H9 (cell line): ENCODE measurements around the gene CA5A. TPM values are rescaled to one million over a fixed set of nuclear protein-coding genes. Genes with fewer than 3 reads are reported as not detected.

ENCODE experiments used
- DNase-seq: peaks from one replicate; pipeline ENCODE4 v3.0.0-alpha.2; 2017
- H2AFZ ChIP-seq: one replicate; pipeline ENCODE4 v1.6.1; 2013; ENCODE audit warnings: mild to moderate bottlenecking, low read length, control low read depth, moderate library complexity
- H2AK5ac ChIP-seq: 2 replicates; pipeline ENCODE4 v1.6.1; 2013; ENCODE audit warnings: low read length, control low read depth, mixed read lengths; ENCODE audit not compliant: insufficient read length
- H2BK120ac ChIP-seq: one replicate; pipeline ENCODE4 v1.6.1; 2013; ENCODE audit warnings: low read depth, mild to moderate bottlenecking, low read length, control low read depth, inconsistent platforms; ENCODE audit not compliant: poor library complexity, severe bottlenecking
- H2BK12ac ChIP-seq: 2 replicates; pipeline ENCODE4 v1.6.1; 2013; ENCODE audit warnings: low read length, control low read depth, mixed read lengths, low read depth; ENCODE audit not compliant: insufficient read length
- H2BK15ac ChIP-seq: 2 replicates; pipeline ENCODE4 v1.6.1; 2013; ENCODE audit warnings: low read depth, low read length, control low read depth
- H2BK20ac ChIP-seq: one replicate; pipeline ENCODE4 v1.6.1; 2013; ENCODE audit warnings: low read depth, mild to moderate bottlenecking, low read length, control low read depth, inconsistent platforms; ENCODE audit not compliant: poor library complexity, severe bottlenecking
- H2BK5ac ChIP-seq: 2 replicates; pipeline ENCODE4 v1.6.1; 2013; ENCODE audit warnings: low read length, control low read depth, mixed read lengths; ENCODE audit not compliant: insufficient read length
- H3K14ac ChIP-seq: 2 replicates; pipeline ENCODE4 v1.6.1; 2013; ENCODE audit warnings: low read length, control low read depth; ENCODE audit not compliant: insufficient read depth
- H3K18ac ChIP-seq: 2 replicates; pipeline ENCODE4 v1.6.1; 2013; ENCODE audit warnings: low read depth, mild to moderate bottlenecking, mixed read lengths, low read length, control low read depth; ENCODE audit not compliant: insufficient read length
- H3K23ac ChIP-seq: 2 replicates; pipeline ENCODE4 v1.6.1; 2013; ENCODE audit warnings: low read length, control low read depth, mixed read lengths, low read depth; ENCODE audit not compliant: insufficient read length
- H3K23me2 ChIP-seq: 2 replicates; pipeline ENCODE4 v1.6.1; 2013; ENCODE audit warnings: low read depth, mild to moderate bottlenecking, mixed read lengths, low read length, control low read depth; ENCODE audit not compliant: insufficient read length, poor library complexity, severe bottlenecking
- H3K27ac ChIP-seq: 2 replicates; pipeline ENCODE4 v1.5.1; 2013; ENCODE audit warnings: low read length, control low read depth, mixed read lengths, low read depth; ENCODE audit not compliant: insufficient read length
- H3K27me3 ChIP-seq: 2 replicates; pipeline ENCODE4 v1.6.1; 2013; ENCODE audit warnings: low read length, control low read depth, inconsistent platforms; ENCODE audit not compliant: insufficient read depth
- H3K4ac ChIP-seq: 2 replicates; pipeline ENCODE4 v1.6.1; 2013; ENCODE audit warnings: low read depth, mild to moderate bottlenecking, control low read depth, inconsistent platforms, low read length, moderate library complexity
- H3K4me1 ChIP-seq: 2 replicates; pipeline ENCODE4 v1.6.1; 2013; ENCODE audit warnings: low read length, control low read depth, inconsistent platforms; ENCODE audit not compliant: insufficient read depth
- H3K4me2 ChIP-seq: 2 replicates; pipeline ENCODE4 v1.6.1; 2013; ENCODE audit warnings: low read length, control low read depth, mixed read lengths; ENCODE audit not compliant: insufficient read length, insufficient read depth
- H3K56ac ChIP-seq: 2 replicates; pipeline ENCODE4 v1.6.1; 2013; ENCODE audit warnings: low read depth, mild to moderate bottlenecking, mixed read lengths, low read length, control low read depth; ENCODE audit not compliant: insufficient read length
- H3K79me1 ChIP-seq: 2 replicates; pipeline ENCODE4 v1.6.1; 2013; ENCODE audit warnings: low read depth, mild to moderate bottlenecking, moderate library complexity, low read length, control low read depth, inconsistent platforms; ENCODE audit not compliant: insufficient read depth, poor library complexity, severe bottlenecking
- H3K79me2 ChIP-seq: 2 replicates; pipeline ENCODE4 v1.6.1; 2013; ENCODE audit warnings: low read length, control low read depth, inconsistent platforms; ENCODE audit not compliant: insufficient read depth
- H3K9ac ChIP-seq: 2 replicates; pipeline ENCODE4 v1.6.1; 2013; ENCODE audit warnings: low read length, control low read depth, mixed read lengths; ENCODE audit not compliant: insufficient read length; ENCODE audit errors: extremely low read depth
- H3K9me3 ChIP-seq: one replicate; pipeline ENCODE4 v1.6.1; 2013; ENCODE audit warnings: low read depth, low read length, inconsistent platforms; ENCODE audit not compliant: control insufficient read depth
- H3T11ph ChIP-seq: one replicate; pipeline ENCODE4 v1.6.1; 2013; ENCODE audit warnings: mild to moderate bottlenecking, low read length, control low read depth, inconsistent platforms
- H4K20me1 ChIP-seq: one replicate; pipeline ENCODE4 v1.6.1; 2013; ENCODE audit not compliant: control insufficient read depth, insufficient read length, insufficient read depth
- H4K5ac ChIP-seq: 2 replicates; pipeline ENCODE4 v1.6.1; 2013; ENCODE audit warnings: low read depth, mild to moderate bottlenecking, mixed read lengths, low read length, control low read depth; ENCODE audit not compliant: insufficient read length
- H4K8ac ChIP-seq: replicated peaks from 2 replicates; pipeline ENCODE4 v1.6.1; 2013; ENCODE audit warnings: low read length, control low read depth, mixed read lengths, low read depth; ENCODE audit not compliant: insufficient read length
- H4K91ac ChIP-seq: 2 replicates; pipeline ENCODE4 v1.6.1; 2013; ENCODE audit warnings: low read depth, mild to moderate bottlenecking, moderate library complexity, mixed read lengths, low read length, control low read depth; ENCODE audit not compliant: insufficient read length
- H3K27ac Mint-ChIP-seq, 3 experiments: 2 replicates in 2 of 3; 3 replicates in 1 of 3; pipeline ENCODE4 v1.8.0; 2020 to 2021; ENCODE audit warnings: mixed read lengths in 3 of 3, mild to moderate bottlenecking in 1 of 3, moderate library complexity in 1 of 3
- H3K27me3 Mint-ChIP-seq: 2 replicates; pipeline ENCODE4 v1.8.0; 2021; ENCODE audit warnings: low read depth, mild to moderate bottlenecking, moderate library complexity, mixed read lengths
- H3K36me3 Mint-ChIP-seq, 3 experiments: 2 replicates in 2 of 3; 3 replicates in 1 of 3; pipeline ENCODE4 v1.8.0; 2020 to 2021; ENCODE audit warnings: low read depth in 3 of 3, mixed read lengths in 3 of 3; ENCODE audit not compliant: insufficient read depth in 1 of 3
- H3K4me1 Mint-ChIP-seq, 2 experiments: 2 replicates each; pipeline ENCODE4 v1.8.0; 2020; ENCODE audit warnings: mixed read lengths in 2 of 2
- H3K4me3 Mint-ChIP-seq, 2 experiments: 2 replicates in 1 of 2; 3 replicates in 1 of 2; pipeline ENCODE4 v1.8.0; 2020 to 2021; ENCODE audit warnings: mild to moderate bottlenecking in 2 of 2, mixed read lengths in 2 of 2, moderate library complexity in 1 of 2
- H3K9me3 Mint-ChIP-seq, 2 experiments: 2 replicates in 1 of 2; 3 replicates in 1 of 2; pipeline ENCODE4 v1.8.0; 2020; ENCODE audit warnings: mild to moderate bottlenecking in 2 of 2, mixed read lengths in 2 of 2, moderate library complexity in 1 of 2
- WGBS: extraction: QIAGEN DNeasy Blood & Tissue Kit; methylation state at CpG from one replicate; pipeline ENCODE4 v1.1.7; 2013; ENCODE audit warnings: missing lambda C conversion rate, low lambda C conversion rate, mixed read lengths; ENCODE audit not compliant: insufficient read length; ENCODE audit errors: extremely low coverage; 5-methylcytosine and 5-hydroxymethylcytosine counted together
- total RNA-seq: library from RNA; stranded (reverse); gene quantifications from 2 replicates; pipeline ENCODE4 v1.2.1, GENCODE V29; 2021
- TF ChIP-seq, protein P1 (sequence below): fragments of 200-600 bp; sonication (generic); conservative IDR thresholded peaks from 3 replicates; pipeline ENCODE4 v1.8.0; 2021; ENCODE audit warnings: antibody characterized with exemption, mild to moderate bottlenecking

Gene CA5A
- total RNA-seq, 1 experiment from 2014 or later, result not detected

DNA sequence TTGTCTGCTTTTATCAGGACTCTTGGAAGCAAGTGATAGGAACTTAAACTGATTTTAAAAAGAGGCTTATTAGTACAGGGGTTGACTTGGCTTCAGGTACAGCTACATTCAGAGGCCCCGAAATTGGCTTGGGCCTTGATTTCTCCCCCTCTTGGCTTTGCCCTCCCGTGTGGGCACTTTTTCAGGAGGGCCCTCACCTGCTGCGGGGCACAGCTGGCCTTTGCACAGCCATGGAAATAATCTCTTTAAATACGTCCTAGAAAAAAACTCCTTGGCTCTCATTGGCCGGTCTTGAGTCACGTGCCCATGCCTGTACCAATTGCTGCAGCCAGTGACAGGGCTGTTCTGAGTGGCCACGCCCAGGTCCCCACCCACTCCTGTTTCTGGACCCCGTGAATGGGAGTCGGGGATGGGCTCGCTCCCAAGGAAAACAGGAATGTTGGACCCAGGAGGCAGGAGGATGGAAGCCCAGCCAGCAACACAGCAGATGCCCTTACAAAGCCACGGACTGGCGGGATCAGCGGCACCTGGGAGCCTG lies 15.0 kb downstream of the CA5A start:
- H3T11ph ChIP-seq, result no peak overlapping the region
- no peak overlapping the region for H3K27ac Mint-ChIP-seq
- peaks cover 3% of the 10 kb centered on the region for H4K20me1 ChIP-seq
- no peaks in the 10 kb centered on the region for H3K4me1 ChIP-seq
- H3K27ac ChIP-seq, result no peak overlapping the region
- no peak overlapping the region for H3K4me3 Mint-ChIP-seq
- H3K56ac ChIP-seq, result no peak overlapping the region
- H2AK5ac ChIP-seq, result no peak overlapping the region
- H3K27me3 Mint-ChIP-seq, result peaks cover 9% of the 10 kb centered on the region
- H2BK120ac ChIP-seq, result no peak overlapping the region
- no peak overlapping the region for H3K23ac ChIP-seq
- H2AFZ ChIP-seq, result no peak overlapping the region
- no peak overlapping the region for H2BK5ac ChIP-seq
- no peaks in the 10 kb centered on the region for H3K23me2 ChIP-seq
- H3K4ac ChIP-seq, result no peak overlapping the region
- no peak overlapping the region for H3K9ac ChIP-seq
- TF ChIP-seq, protein P1, sequence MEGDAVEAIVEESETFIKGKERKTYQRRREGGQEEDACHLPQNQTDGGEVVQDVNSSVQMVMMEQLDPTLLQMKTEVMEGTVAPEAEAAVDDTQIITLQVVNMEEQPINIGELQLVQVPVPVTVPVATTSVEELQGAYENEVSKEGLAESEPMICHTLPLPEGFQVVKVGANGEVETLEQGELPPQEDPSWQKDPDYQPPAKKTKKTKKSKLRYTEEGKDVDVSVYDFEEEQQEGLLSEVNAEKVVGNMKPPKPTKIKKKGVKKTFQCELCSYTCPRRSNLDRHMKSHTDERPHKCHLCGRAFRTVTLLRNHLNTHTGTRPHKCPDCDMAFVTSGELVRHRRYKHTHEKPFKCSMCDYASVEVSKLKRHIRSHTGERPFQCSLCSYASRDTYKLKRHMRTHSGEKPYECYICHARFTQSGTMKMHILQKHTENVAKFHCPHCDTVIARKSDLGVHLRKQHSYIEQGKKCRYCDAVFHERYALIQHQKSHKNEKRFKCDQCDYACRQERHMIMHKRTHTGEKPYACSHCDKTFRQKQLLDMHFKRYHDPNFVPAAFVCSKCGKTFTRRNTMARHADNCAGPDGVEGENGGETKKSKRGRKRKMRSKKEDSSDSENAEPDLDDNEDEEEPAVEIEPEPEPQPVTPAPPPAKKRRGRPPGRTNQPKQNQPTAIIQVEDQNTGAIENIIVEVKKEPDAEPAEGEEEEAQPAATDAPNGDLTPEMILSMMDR, result no peak
- no peaks in the 10 kb centered on the region for H3K9me3 ChIP-seq
- H4K8ac ChIP-seq, result no peak overlapping the region
- H3K9me3 Mint-ChIP-seq, result no peaks in the 10 kb centered on the region; a peak in 2 of 5 replicates
- no peak overlapping the region for H2BK20ac ChIP-seq
- no peak overlapping the region for H2BK15ac ChIP-seq
- no peaks in the 10 kb centered on the region for H3K79me2 ChIP-seq
- H3K18ac ChIP-seq, result no peak overlapping the region
- no peaks in the 10 kb centered on the region; a peak in 1 of 7 replicates for H3K36me3 Mint-ChIP-seq
- peaks cover 22 to 29% of the 10 kb centered on the region in 2 experiments for H3K4me1 Mint-ChIP-seq
- H3K79me1 ChIP-seq, result no peaks in the 10 kb centered on the region
- H4K5ac ChIP-seq, result no peak overlapping the region
- no peak overlapping the region for H2BK12ac ChIP-seq
- H3K27me3 ChIP-seq, result no peaks in the 10 kb centered on the region
- no peak overlapping the region for H3K4me2 ChIP-seq
- DNase-seq, result no peak
- no peak overlapping the region for H4K91ac ChIP-seq
- no peak overlapping the region for H3K14ac ChIP-seq
- WGBS, result no CpG with 5 or more reads among the region's 13 CpGs
